SH-SY5Y (cell line): ENCODE measurements around the gene HOXD8.

Source experiments
- GATA2 ChIP-seq: IDR thresholded peaks from 2 replicates; pipeline ENCODE4 v1.6.1; 2011; ENCODE audit warnings: mild to moderate bottlenecking, low read depth, low read length
- GATA3 ChIP-seq: IDR thresholded peaks from 2 replicates; pipeline ENCODE4 v1.6.1; 2011; ENCODE audit warnings: low read depth, mild to moderate bottlenecking, low read length, moderate library complexity

GRCh38 chr2:176158855-176159662 lies 29.6 kb downstream of the HOXD8 start:
- no peak for TF ChIP-seq GATA2
- no peak for TF ChIP-seq GATA3
